H1 (cell line): Measurements from ENCODE around the gene NGFR. TPM values are rescaled to one million over a fixed set of nuclear protein-coding genes. Genes with fewer than 3 reads are reported as not detected.

Experiments
- CTCF ChIA-PET: fragments of 300-600 bp; sonication (Branson Sonifier 250); formaldehyde crosslinking; loops from one replicate; lab custom pipeline; 2021; ENCODE audit not compliant: partially characterized antibody; lab: Charles Lee
- POLR2A ChIA-PET: fragments of 300-600 bp; sonication (Branson Sonifier 250); formaldehyde crosslinking; loops from one replicate; lab custom pipeline; 2021; ENCODE audit warnings: inconsistent platforms; ENCODE audit not compliant: partially characterized antibody; lab: Charles Lee
- DNase-seq, 2 experiments: peaks; one replicate each; pipeline versions ENCODE4 v3.0.0 to v3.0.0-alpha.2; 2010 to 2022; ENCODE audit warnings: low spot score in 2 of 2, low read depth in 1 of 2, mixed read lengths in 1 of 2
- FAIRE-seq: peaks from 2 replicates; lab custom pipeline; 2011; peaks lifted over from hg19 to GRCh38; lab: Jason Lieb, UNC
- H2AFZ ChIP-seq: 2 replicates; pipeline ENCODE4 v1.8.1; 2012; ENCODE audit warnings: low read length, inconsistent platforms
- H2AK5ac ChIP-seq: 2 replicates; pipeline ENCODE4 v1.6.1; 2013; ENCODE audit warnings: low read depth, low read length
- H2BK120ac ChIP-seq: replicated peaks from 2 replicates; pipeline ENCODE3; 2013; ENCODE audit warnings: low read depth, low read length, inconsistent platforms
- H2BK12ac ChIP-seq: 2 replicates; pipeline ENCODE4 v1.6.1; 2013; ENCODE audit warnings: low read depth, low read length
- H2BK15ac ChIP-seq: 2 replicates; pipeline ENCODE4 v1.6.1; 2013; ENCODE audit warnings: low read length
- H2BK20ac ChIP-seq: 2 replicates; pipeline ENCODE4 v1.6.1; 2013; ENCODE audit warnings: low read length
- H2BK5ac ChIP-seq: 2 replicates; pipeline ENCODE4 v1.6.1; 2013; ENCODE audit warnings: low read depth, low read length
- H3K14ac ChIP-seq: 2 replicates; pipeline ENCODE4 v1.6.1; 2013; ENCODE audit warnings: inconsistent platforms; ENCODE audit not compliant: insufficient read length
- H3K18ac ChIP-seq: 2 replicates; pipeline ENCODE4 v1.6.1; 2013; ENCODE audit warnings: low read length; ENCODE audit errors: extremely low read depth
- H3K23ac ChIP-seq: 2 replicates; pipeline ENCODE4 v1.6.1; 2013; ENCODE audit warnings: inconsistent platforms; ENCODE audit not compliant: insufficient read length
- H3K23me2 ChIP-seq: 2 replicates; pipeline ENCODE4 v1.6.1; 2013; ENCODE audit warnings: low read depth, low read length
- H3K27ac ChIP-seq: 2 replicates; pipeline ENCODE4 v1.6.1; 2011; ENCODE audit warnings: low read depth, low read length, inconsistent platforms
- H3K27me3 ChIP-seq, 4 experiments: replicated peaks in 1 of 4; 1 replicate in 1 of 4; 2 replicates in 3 of 4; pipeline versions ENCODE4 v1.6.1 to v1.8.1; 2011 to 2013; ENCODE audit warnings: low read length in 3 of 4, mild to moderate bottlenecking in 3 of 4, inconsistent platforms in 2 of 4, mixed read lengths in 2 of 4, moderate library complexity in 1 of 4; ENCODE audit not compliant: control insufficient read depth in 3 of 4, insufficient read depth in 3 of 4; ENCODE audit errors: extremely low read depth in 1 of 4
- H3K36me3 ChIP-seq, 4 experiments: 2 replicates each; pipeline versions ENCODE4 v1.6.1 to v1.8.1; 2011 to 2013; ENCODE audit warnings: mild to moderate bottlenecking in 4 of 4, low read length in 3 of 4, moderate library complexity in 2 of 4, control low read depth in 1 of 4, inconsistent platforms in 1 of 4; ENCODE audit not compliant: insufficient read depth in 4 of 4, control insufficient read depth in 2 of 4
- H3K4ac ChIP-seq: replicated peaks from 2 replicates; pipeline ENCODE3; 2013; ENCODE audit warnings: low read length, low read depth, mixed read lengths, inconsistent platforms; ENCODE audit not compliant: insufficient read length
- H3K4me1 ChIP-seq, 4 experiments: replicated peaks in 1 of 4; 1 replicate in 1 of 4; 2 replicates in 3 of 4; pipeline versions ENCODE4 v1.6.1 to v1.8.1; 2011 to 2013; ENCODE audit warnings: low read length in 3 of 4, inconsistent platforms in 2 of 4, mixed read lengths in 1 of 4; ENCODE audit not compliant: insufficient read depth in 4 of 4, control insufficient read depth in 3 of 4
- H3K4me2 ChIP-seq, 2 experiments: 2 replicates each; pipeline versions ENCODE4 v1.6.1 to v1.8.1; 2011 to 2013; ENCODE audit warnings: low read depth in 2 of 2, low read length in 2 of 2, control low read depth in 1 of 2, inconsistent platforms in 1 of 2, mild to moderate bottlenecking in 1 of 2; ENCODE audit not compliant: insufficient read depth in 1 of 2
- H3K4me3 ChIP-seq, 4 experiments: fragments of 200-600, 300-600 bp in 1 of 4; sonication (generic), shearing (Covaris generic), sonication (Bioruptor Twin) in 1 of 4; 2 replicates each; pipeline versions ENCODE4 v1.5.1 to v1.8.1; 2011 to 2016; ENCODE audit warnings: low read length in 4 of 4, low read depth in 3 of 4, control low read depth in 2 of 4, inconsistent platforms in 2 of 4, mild to moderate bottlenecking in 2 of 4, mixed read lengths in 1 of 4, moderate library complexity in 1 of 4; ENCODE audit not compliant: insufficient read depth in 2 of 4; ENCODE audit errors: extremely low read depth in 1 of 4
- H3K56ac ChIP-seq: replicated peaks from 2 replicates; pipeline ENCODE3; 2013; ENCODE audit warnings: low read depth, mild to moderate bottlenecking, mixed read lengths, low read length, inconsistent platforms; ENCODE audit not compliant: insufficient read length
- H3K79me1 ChIP-seq: 2 replicates; pipeline ENCODE4 v1.6.1; 2013; ENCODE audit warnings: low read depth, low read length, control low read depth
- H3K79me2 ChIP-seq, 2 experiments: 2 replicates each; pipeline versions ENCODE4 v1.6.1 to v1.8.1; 2012 to 2013; ENCODE audit warnings: low read length in 2 of 2, mild to moderate bottlenecking in 2 of 2, inconsistent platforms in 1 of 2; ENCODE audit not compliant: insufficient read depth in 2 of 2, control insufficient read depth in 1 of 2
- H3K9ac ChIP-seq, 4 experiments: replicated peaks in 1 of 4; 1 replicate in 1 of 4; 2 replicates in 3 of 4; pipeline versions ENCODE4 v1.6.1 to v1.8.1; 2011 to 2013; ENCODE audit warnings: low read depth in 3 of 4, low read length in 3 of 4, control low read depth in 2 of 4, mild to moderate bottlenecking in 2 of 4, moderate library complexity in 2 of 4, inconsistent platforms in 1 of 4; ENCODE audit errors: extremely low read depth in 1 of 4
- H3K9me3 ChIP-seq, 2 experiments: 2 replicates each; pipeline versions ENCODE4 v1.6.1 to v1.8.1; 2012 to 2013; ENCODE audit warnings: mild to moderate bottlenecking in 2 of 2, moderate library complexity in 2 of 2, control low read depth in 1 of 2, inconsistent platforms in 1 of 2, low read depth in 1 of 2, low read length in 1 of 2, mixed read lengths in 1 of 2; ENCODE audit not compliant: insufficient read depth in 2 of 2
- H4K20me1 ChIP-seq, 2 experiments: replicated peaks in 1 of 2; 2 replicates each; pipeline versions ENCODE3 to v1.8.1; 2011 to 2013; ENCODE audit warnings: inconsistent platforms in 2 of 2, low read length in 2 of 2, mild to moderate bottlenecking in 1 of 2; ENCODE audit not compliant: insufficient read depth in 2 of 2, control insufficient read depth in 1 of 2
- H4K5ac ChIP-seq: 2 replicates; pipeline ENCODE4 v1.6.1; 2013; ENCODE audit warnings: low read length, low read depth, mixed read lengths, inconsistent platforms; ENCODE audit not compliant: insufficient read length
- H4K8ac ChIP-seq: 2 replicates; pipeline ENCODE4 v1.8.0; 2013; ENCODE audit warnings: mild to moderate bottlenecking, moderate library complexity, low read length, inconsistent platforms; ENCODE audit not compliant: insufficient read depth; ENCODE audit errors: extremely low read depth
- H4K91ac ChIP-seq: replicated peaks from 2 replicates; pipeline ENCODE3; 2013; ENCODE audit warnings: low read length, mixed read lengths, inconsistent platforms; ENCODE audit not compliant: insufficient read length
- E2F6 ChIP-seq: IDR thresholded peaks from 2 replicates; pipeline ENCODE4 v1.6.1; 2012; ENCODE audit warnings: inconsistent platforms
- EGR1 ChIP-seq: IDR thresholded peaks from 2 replicates; pipeline ENCODE4 v1.6.1; 2011; ENCODE audit warnings: low read depth, low read length, borderline replicate concordance
- GTF2F1 ChIP-seq: IDR thresholded peaks from 2 replicates; pipeline ENCODE4 v1.6.1; 2012; ENCODE audit warnings: low read depth, low read length, improper control_type of control experiment, borderline replicate concordance
- HDAC2 ChIP-seq, 2 experiments: fragments of 300-600 bp in 1 of 2; sonication (generic) in 1 of 2; IDR thresholded peaks; 2 replicates each; pipeline ENCODE4 v1.6.1; 2011 to 2012; ENCODE audit warnings: low read depth in 2 of 2, low read length in 2 of 2, mild to moderate bottlenecking in 2 of 2, moderate library complexity in 2 of 2, borderline replicate concordance in 1 of 2, inconsistent platforms in 1 of 2
- POU5F1 ChIP-seq: IDR thresholded peaks from 2 replicates; pipeline ENCODE4 v1.6.1; 2011; ENCODE audit warnings: low read depth, mild to moderate bottlenecking, low read length, moderate library complexity
- RBBP5 ChIP-seq: IDR thresholded peaks from 2 replicates; pipeline ENCODE4 v1.7.1; 2012; ENCODE audit warnings: low read depth, mild to moderate bottlenecking, inconsistent platforms, low read length, moderate library complexity, borderline replicate concordance
- TCF12 ChIP-seq: IDR thresholded peaks from 2 replicates; pipeline ENCODE4 v1.6.1; 2011; ENCODE audit warnings: low read depth, mild to moderate bottlenecking, low read length
- YY1 ChIP-seq: IDR thresholded peaks from 2 replicates; pipeline ENCODE4 v1.6.1; 2011; ENCODE audit warnings: low read depth, mild to moderate bottlenecking, low read length
- WGBS, 2 experiments: shearing (Covaris generic) in 1 of 2; methylation state at CpG; one replicate each; pipeline versions ENCODE4 v1.1.6 to v1.1.7; 2013 to 2015; ENCODE audit warnings: low lambda C conversion rate in 2 of 2, mixed read lengths in 2 of 2, inconsistent platforms in 1 of 2, low coverage in 1 of 2, missing lambda C conversion rate in 1 of 2; ENCODE audit not compliant: insufficient replicate concordance in 2 of 2, insufficient coverage in 1 of 2, insufficient read length in 1 of 2; ENCODE audit errors: extremely low coverage in 1 of 2, missing lambda C conversion rate in 1 of 2; 5-methylcytosine and 5-hydroxymethylcytosine counted together
- polyA plus RNA-seq, 7 experiments: library from polyadenylated mRNA; depleted of rRNA in 3 of 7; stranded (reverse) in 5 of 7; unstranded in 2 of 7; fragments of >200 nt in 5 of 7; fragments of 200-250 nt in 2 of 7; gene quantifications; 1 replicate in 5 of 7; 2 replicates in 1 of 7; 4 replicates in 1 of 7; pipeline versions ENCODE4 v1.2.1 to v1.2.3, GENCODE V29; 2011 to 2013; ENCODE audit warnings: missing spikeins in 2 of 7, mixed read lengths in 2 of 7
- total RNA-seq: library from RNA; stranded (reverse); fragmentation: NEBNext Ultra II Directional; extraction: Animal tissue kit (Norgen Biotek cat#: 25700); gene quantifications from 2 replicates; pipeline ENCODE4 v1.2.1, GENCODE V29; 2021
- TF ChIP-seq, protein P1 (sequence below): IDR thresholded peaks from 2 replicates; pipeline ENCODE4 v1.6.1; 2012; ENCODE audit warnings: inconsistent platforms

NGFR gene
- total and polyA plus RNA-seq, 2 of the 8 experiments (the other 6 are each of a cell fraction or from before 2014, with no cell fraction given) = 8.1 to 10.3 TPM

DNA sequence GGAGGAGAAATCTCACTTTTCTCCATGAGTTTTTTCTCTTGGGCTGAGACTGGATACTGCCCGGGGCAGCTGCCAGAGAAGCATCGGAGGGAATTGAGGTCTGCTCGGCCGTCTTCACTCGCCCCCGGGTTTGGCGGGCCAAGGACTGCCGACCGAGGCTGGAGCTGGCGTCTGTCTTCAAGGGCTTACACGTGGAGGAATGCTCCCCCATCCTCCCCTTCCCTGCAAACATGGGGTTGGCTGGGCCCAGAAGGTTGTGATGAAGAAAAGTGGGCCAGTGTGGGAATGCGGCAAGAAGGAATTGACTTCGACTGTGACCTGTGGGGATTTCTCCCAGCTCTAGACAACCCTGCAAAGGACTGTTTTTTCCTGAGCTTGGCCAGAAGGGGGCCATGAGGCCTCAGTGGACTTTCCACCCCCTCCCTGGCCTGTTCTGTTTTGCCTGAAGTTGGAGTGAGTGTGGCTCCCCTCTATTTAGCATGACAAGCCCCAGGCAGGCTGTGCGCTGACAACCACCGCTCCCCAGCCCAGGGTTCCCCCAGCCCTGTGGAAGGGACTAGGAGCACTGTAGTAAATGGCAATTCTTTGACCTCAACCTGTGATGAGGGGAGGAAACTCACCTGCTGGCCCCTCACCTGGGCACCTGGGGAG is 19.1 kb downstream of the NGFR start:
- Histone ChIP-seq H2BK20ac (0 out of 2 replicates have a peak overlapping the region, but pooled peaks have one; percentile 8), H3K14ac (no peak overlapping the region), H3K23ac (no peak overlapping the region), H3K4ac (no peak overlapping the region), H3K23me2 (no peaks in the 10 kb centered on the region), H3K18ac (peak overlapping the region; percentile 19; the same call in 1 of the 2 replicates), H3K9me3 (no peaks in the 10 kb centered on the region), H2AFZ (no peak overlapping the region), H2BK15ac (peak overlapping the region; percentile 55), H3K56ac (no peak overlapping the region), H4K5ac (no peak overlapping the region), H3K9ac (no peak overlapping the region), H4K91ac (peak overlapping the region; percentile 57), H4K20me1 (no peaks in the 10 kb centered on the region), H2BK5ac (peak overlapping the region; percentile 28; the same call in 1 of the 2 replicates), H3K27ac (0 out of 2 replicates have a peak overlapping the region, but pooled peaks have one; percentile 54), H2BK12ac (0 out of 2 replicates have a peak overlapping the region, but pooled peaks have one; percentile 88), H4K8ac (peak overlapping the region; percentile 46; the same call in 1 of the 2 replicates), H3K4me3 (no peak overlapping the region), H2AK5ac (no peak overlapping the region), H3K36me3 (no peaks in the 10 kb centered on the region; a peak in 1 of 8 replicates), H3K4me1 (peaks cover 16 to 44% (median 26%) of the 10 kb centered on the region in 4 experiments), H3K27me3 (no peaks in the 10 kb centered on the region), H3K79me1 (no peaks in the 10 kb centered on the region), H3K4me2 (peak overlapping the region; percentile 21 to 41; a peak in 3 of 4 replicates), H3K79me2 (no peaks in the 10 kb centered on the region), H2BK120ac (peak overlapping the region; percentile 35)
- FAIRE-seq = peak; percentile 94
- CTCF ChIA-PET = interaction anchor here (0.7 to 15.4 kb wide), 18 partner anchors 9 to 149 kb away, joined by 3 to 210 read pairs (median 8); partner anchors contain the start of gene NGFR
- peak in 1 of 2 experiments; percentile 72 for DNase-seq
- POLR2A ChIA-PET = interaction anchor here (0.7 to 2.1 kb wide), 5 partner anchors 17 to 250 kb away, joined by 3 to 5 read pairs (median 3); partner anchors contain the start of genes FAM117A and PHB1
- WGBS, 2 experiments = 59% methylated on average over 15 of the region's 15 CpGs; no CpG with 5 or more reads in 1 of the 2 experiments
- TF ChIP-seq EGR1 (peak; percentile 20; the same call in 1 of the 2 replicates), TCF12 (no peak), RBBP5 (peak; percentile 31; the same call in 1 of the 2 replicates), GTF2F1 (no peak), POU5F1 (0 out of 2 replicates have a peak, but pooled peaks have one; percentile 6), YY1 (peak; percentile 14; the same call in 1 of the 2 replicates), E2F6 (peak; percentile 84; the same call in 1 of the 2 replicates), HDAC2 (IDR thresholded peaks at IDR 0.05; ENCODE audit: borderline replicate concordance in 1 of 2, low read depth in 2 of 2, low read length in 2 of 2) (no peak)
- TF ChIP-seq, protein P1, sequence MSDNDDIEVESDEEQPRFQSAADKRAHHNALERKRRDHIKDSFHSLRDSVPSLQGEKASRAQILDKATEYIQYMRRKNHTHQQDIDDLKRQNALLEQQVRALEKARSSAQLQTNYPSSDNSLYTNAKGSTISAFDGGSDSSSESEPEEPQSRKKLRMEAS = peak; percentile 80
